B cell (primary cell): ENCODE data around the gene BDKRB1. TPM values are rescaled to one million over a fixed set of nuclear protein-coding genes. Genes with fewer than 3 reads are reported as not detected.

ENCODE experiments used
- ATAC-seq: fragments of 200-7000 bp; cut with Tn5 transposase; one replicate; pipeline ENCODE4 v1.10.0; 2021; ENCODE audit warnings: low read depth, mild to moderate bottlenecking, moderate number of reproducible peaks, moderate library complexity
- CTCF ChIA-PET: fragments of 350-600 bp; sonication (Branson Sonifier 250); formaldehyde crosslinking; loops from one replicate; lab custom pipeline; 2021; ENCODE audit warnings: antibody characterized with exemption, inconsistent platforms; lab: Charles Lee
- POLR2A ChIA-PET: fragments of 350-600 bp; sonication (Branson Sonifier 250); formaldehyde crosslinking; loops from one replicate; lab custom pipeline; 2021; ENCODE audit warnings: antibody characterized with exemption; lab: Charles Lee
- DNase-seq: peaks from one replicate; pipeline ENCODE4 v3.0.0; 2013
- H2AFZ ChIP-seq: 2 replicates; pipeline ENCODE4 v1.6.1; 2012; ENCODE audit warnings: mild to moderate bottlenecking, low read depth, low read length; ENCODE audit not compliant: insufficient read depth, poor library complexity, severe bottlenecking
- H3K27ac ChIP-seq, 2 donors: 1 replicate in 1 of 2; 2 replicates in 1 of 2; pipeline ENCODE4 v1.5.1; 2012 to 2013; ENCODE audit warnings: low read length in 2 of 2, mild to moderate bottlenecking in 2 of 2, moderate library complexity in 1 of 2
- H3K27me3 ChIP-seq, 4 experiments: fragments of 200-600 bp in 1 of 4; sonication (generic) in 1 of 4; replicated peaks in 1 of 4; 1 replicate in 2 of 4; 2 replicates in 2 of 4; pipeline versions ENCODE4 v1.6.1 to v1.7.0; 2013 to 2016; ENCODE audit warnings: low read length in 3 of 4, mild to moderate bottlenecking in 2 of 4, mixed read lengths in 1 of 4, moderate library complexity in 1 of 4; ENCODE audit not compliant: insufficient read depth in 4 of 4, control insufficient read depth in 3 of 4; ENCODE audit errors: control extremely low read depth in 1 of 4
- H3K36me3 ChIP-seq, 2 experiments: replicated peaks in 1 of 2; 1 replicate in 1 of 2; 2 replicates in 1 of 2; pipeline versions ENCODE4 v1.6.1 to v1.7.1; 2013; ENCODE audit warnings: low read length in 1 of 2; ENCODE audit not compliant: insufficient read depth in 2 of 2, control insufficient read depth in 1 of 2; ENCODE audit errors: control extremely low read depth in 1 of 2, extremely low read depth in 1 of 2
- H3K4me1 ChIP-seq, 2 donors: fragments of 200-600 bp in 1 of 2; sonication (generic) in 1 of 2; 1 replicate in 1 of 2; 2 replicates in 1 of 2; pipeline versions ENCODE4 v1.5.1 to v1.6.1; 2013 to 2017; ENCODE audit warnings: low read length in 2 of 2; ENCODE audit not compliant: control insufficient read depth in 2 of 2, insufficient read depth in 2 of 2
- H3K4me2 ChIP-seq: replicated peaks from 2 replicates; pipeline ENCODE3; 2012; ENCODE audit warnings: mild to moderate bottlenecking, low read depth, low read length; ENCODE audit not compliant: poor library complexity, severe bottlenecking
- H3K4me3 ChIP-seq, 5 experiments: fragments of 200-600 bp in 1 of 5; sonication (generic) in 1 of 5; 1 replicate in 3 of 5; 2 replicates in 2 of 5; pipeline versions ENCODE4 v1.5.1 to v1.7.0; 2011 to 2016; ENCODE audit warnings: low read length in 4 of 5, mild to moderate bottlenecking in 4 of 5, low read depth in 2 of 5, control low read depth in 1 of 5, moderate library complexity in 1 of 5; ENCODE audit not compliant: insufficient read depth in 1 of 5; ENCODE audit errors: control extremely low read depth in 1 of 5, extremely low read depth in 1 of 5
- H3K79me2 ChIP-seq: fragments of 200-600 bp; sonication (generic); one replicate; pipeline ENCODE4 v1.6.0; 2016; ENCODE audit warnings: low read length; ENCODE audit not compliant: control insufficient read depth, insufficient read depth
- H3K9ac ChIP-seq: fragments of 200-600 bp; sonication (generic); 2 replicates; pipeline ENCODE4 v1.6.1; 2017; ENCODE audit warnings: mild to moderate bottlenecking, low read length, moderate library complexity
- H3K9me3 ChIP-seq, 3 donors: one replicate each; pipeline versions ENCODE4 v1.6.1 to v1.7.1; 2013; ENCODE audit warnings: low read length in 2 of 3; ENCODE audit not compliant: control insufficient read depth in 2 of 3, insufficient read depth in 1 of 3; ENCODE audit errors: control extremely low read depth in 1 of 3
- H4K20me1 ChIP-seq: 2 replicates; pipeline ENCODE4 v1.6.0; 2012; ENCODE audit warnings: mild to moderate bottlenecking, low read length; ENCODE audit not compliant: insufficient read depth, control insufficient read depth, poor library complexity, severe bottlenecking
- H3K27ac Mint-ChIP-seq: one replicate; pipeline ENCODE4 v1.8.0; 2021; ENCODE audit warnings: mixed read lengths
- H3K27me3 Mint-ChIP-seq: one replicate; pipeline ENCODE4 v1.8.0; 2021; ENCODE audit warnings: mixed read lengths
- H3K4me1 Mint-ChIP-seq: one replicate; pipeline ENCODE4 v1.8.0; 2021; ENCODE audit warnings: mixed read lengths
- H3K4me3 Mint-ChIP-seq: one replicate; pipeline ENCODE4 v1.8.0; 2021; ENCODE audit warnings: mixed read lengths
- H3K9me3 Mint-ChIP-seq: one replicate; pipeline ENCODE4 v1.8.0; 2022; ENCODE audit warnings: mixed read lengths; ENCODE audit not compliant: insufficient read depth
- EZH2 ChIP-seq: IDR thresholded peaks from 2 replicates; pipeline ENCODE4 v1.6.1; 2012; ENCODE audit warnings: borderline replicate concordance, low read depth, mild to moderate bottlenecking, moderate library complexity, low read length; ENCODE audit not compliant: insufficient read depth, poor library complexity, severe bottlenecking
- WGBS: methylation state at CpG from one replicate; pipeline ENCODE4 v1.1.5; 2013; ENCODE audit warnings: missing lambda C conversion rate; ENCODE audit not compliant: insufficient coverage; 5-methylcytosine and 5-hydroxymethylcytosine counted together
- intact Hi-C: fragments of 100-400 bp; cut with micrococcal nuclease; formaldehyde crosslinking; loops from one replicate; pipeline ENCODE4 v1.10.0; 2022
- polyA plus RNA-seq: library from polyadenylated mRNA; depleted of rRNA; stranded (reverse); fragments of >200 nt; gene quantifications from 2 replicates; pipeline ENCODE4 v1.2.3, GENCODE V29; 2012
- total RNA-seq, 2 donors: library from RNA; stranded (reverse); fragments of 120-200 nt in 1 of 2; gene quantifications; 1 replicate in 1 of 2; 2 replicates in 1 of 2; pipeline versions ENCODE4 v1.2.3 to v1.2.4, GENCODE V29; 2013 to 2022
- TF ChIP-seq, protein P1 (sequence below): fragments of 200-600 bp; IDR thresholded peaks from one replicate; pipeline ENCODE4 v1.8.0; 2022; ENCODE audit warnings: antibody characterized with exemption, mild to moderate bottlenecking

Gene BDKRB1
- total and polyA plus RNA-seq, 2 donors (not counting 1 experiment from before 2014, with no cell fraction given) = not detected

DNA sequence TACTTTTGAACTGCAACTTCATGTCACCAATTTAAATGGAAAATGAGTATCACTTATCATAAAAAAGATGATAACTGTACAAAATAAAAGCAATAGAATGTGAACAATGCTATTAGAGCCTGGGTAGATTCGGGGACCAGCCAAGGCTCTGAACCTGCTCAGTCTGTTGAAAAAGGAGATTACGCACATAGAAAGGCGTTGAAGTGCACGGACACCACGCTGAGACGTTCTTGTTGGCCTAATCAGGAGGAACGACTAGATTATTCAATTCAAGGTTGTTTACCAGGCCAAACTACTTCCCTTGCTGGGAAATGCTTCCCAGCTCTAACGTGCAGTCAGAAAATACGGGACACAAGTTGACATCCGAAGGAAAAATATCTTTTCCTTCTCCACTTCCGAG is 23.5 kb upstream of the BDKRB1 start:
- ChIA-PET CTCF (no interaction called here), POLR2A (no interaction called here)
- H3K79me2 ChIP-seq = no peaks in the 10 kb centered on the region
- H3K4me1 Mint-ChIP-seq = no peaks in the 10 kb centered on the region
- peaks cover 0 to 2% (median 0%) of the 10 kb centered on the region in 4 experiments for H3K27me3 ChIP-seq
- H3K4me2 ChIP-seq = no peak overlapping the region
- TF ChIP-seq, protein P1, sequence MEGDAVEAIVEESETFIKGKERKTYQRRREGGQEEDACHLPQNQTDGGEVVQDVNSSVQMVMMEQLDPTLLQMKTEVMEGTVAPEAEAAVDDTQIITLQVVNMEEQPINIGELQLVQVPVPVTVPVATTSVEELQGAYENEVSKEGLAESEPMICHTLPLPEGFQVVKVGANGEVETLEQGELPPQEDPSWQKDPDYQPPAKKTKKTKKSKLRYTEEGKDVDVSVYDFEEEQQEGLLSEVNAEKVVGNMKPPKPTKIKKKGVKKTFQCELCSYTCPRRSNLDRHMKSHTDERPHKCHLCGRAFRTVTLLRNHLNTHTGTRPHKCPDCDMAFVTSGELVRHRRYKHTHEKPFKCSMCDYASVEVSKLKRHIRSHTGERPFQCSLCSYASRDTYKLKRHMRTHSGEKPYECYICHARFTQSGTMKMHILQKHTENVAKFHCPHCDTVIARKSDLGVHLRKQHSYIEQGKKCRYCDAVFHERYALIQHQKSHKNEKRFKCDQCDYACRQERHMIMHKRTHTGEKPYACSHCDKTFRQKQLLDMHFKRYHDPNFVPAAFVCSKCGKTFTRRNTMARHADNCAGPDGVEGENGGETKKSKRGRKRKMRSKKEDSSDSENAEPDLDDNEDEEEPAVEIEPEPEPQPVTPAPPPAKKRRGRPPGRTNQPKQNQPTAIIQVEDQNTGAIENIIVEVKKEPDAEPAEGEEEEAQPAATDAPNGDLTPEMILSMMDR = no peak
- TF ChIP-seq EZH2 = no peak
- no peak overlapping the region for H2AFZ ChIP-seq
- peaks cover 6% of the 10 kb centered on the region for H3K27me3 Mint-ChIP-seq
- DNase-seq (no peak), ATAC-seq (no peak)
- H3K27ac Mint-ChIP-seq = no peak overlapping the region
- H3K36me3 ChIP-seq = no peaks in the 10 kb centered on the region
- H3K4me3 ChIP-seq = no peak overlapping the region
- peaks cover 0 to 14% (median 0%) of the 10 kb centered on the region in 3 donors for H3K9me3 ChIP-seq
- H3K9ac ChIP-seq = no peak overlapping the region
- no peaks in the 10 kb centered on the region for H4K20me1 ChIP-seq
- no peak overlapping the region for H3K27ac ChIP-seq
- H3K4me3 Mint-ChIP-seq = no peak overlapping the region
- peaks cover 6% of the 10 kb centered on the region for H3K9me3 Mint-ChIP-seq
- no peaks in the 10 kb centered on the region for H3K4me1 ChIP-seq
- 91% methylated on average over 10 of the region's 11 CpGs for whole genome bisulfite sequencing
- intact Hi-C loops = no loop called here

DNA sequence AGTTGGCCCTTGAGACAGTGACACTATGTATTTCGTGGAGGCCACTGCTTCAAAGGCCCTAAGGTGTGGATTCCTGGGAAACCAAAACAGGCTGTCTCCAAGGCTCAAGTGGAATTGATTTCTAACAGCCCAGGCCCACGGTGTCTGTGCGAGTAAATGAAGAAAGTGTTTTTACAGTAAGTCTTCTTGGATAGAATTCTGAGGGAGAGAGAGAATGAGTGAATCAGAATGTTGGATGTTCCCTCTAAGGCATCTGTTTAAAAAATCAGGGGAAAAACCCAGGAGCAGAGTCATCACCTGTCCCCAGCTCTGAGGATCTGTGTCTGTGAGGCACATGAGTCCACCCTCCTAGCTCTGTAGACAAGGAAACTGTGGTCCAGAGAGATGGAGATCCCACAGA is 22.3 kb upstream of the BDKRB1 start:
- Mint-ChIP-seq H3K4me3 (no peak overlapping the region), H3K27me3 (peaks cover 6% of the 10 kb centered on the region), H3K4me1 (no peaks in the 10 kb centered on the region), H3K9me3 (no peaks in the 10 kb centered on the region), H3K27ac (no peak overlapping the region)
- ATAC-seq (no peak), DNase-seq (no peak)
- Histone ChIP-seq H4K20me1 (no peaks in the 10 kb centered on the region), H2AFZ (no peak overlapping the region), H3K4me1 (no peaks in the 10 kb centered on the region), H3K9me3 (peaks cover 0 to 2% (median 0%) of the 10 kb centered on the region in 3 donors), H3K36me3 (no peaks in the 10 kb centered on the region), H3K9ac (no peak overlapping the region), H3K4me3 (no peak overlapping the region), H3K27me3 (peaks cover 0 to 2% (median 0%) of the 10 kb centered on the region in 4 experiments), H3K4me2 (no peak overlapping the region), H3K27ac (no peak overlapping the region), H3K79me2 (no peaks in the 10 kb centered on the region)
- ChIA-PET POLR2A (no interaction called here), CTCF (no interaction called here)
- intact Hi-C loops = no loop called here
- TF ChIP-seq, protein P1 = no peak
- TF ChIP-seq EZH2 = no peak
- 82% methylated on average over 3 of the region's 3 CpGs for WGBS
